ENCODE measurements around the gene PLAAT1. TPM values are rescaled to one million over a fixed set of nuclear protein-coding genes. Genes with fewer than 3 reads are reported as not detected.

PLAAT1 gene
- total and polyA plus RNA-seq, 5 donors from 2014 or later: not detected

GRCh38 chr3:193261970-193262369, 20.9 kb downstream of the PLAAT1 start:
- Mint-ChIP-seq H3K4me3 (no peak overlapping the region), H3K36me3 (no peaks in the 10 kb centered on the region), H3K27ac (no peak overlapping the region), H3K4me1 (no peaks in the 10 kb centered on the region), H3K9me3 (peaks cover 0 to 3% (median 0%) of the 10 kb centered on the region in 7 donors), H3K27me3 (peaks cover 5% of the 10 kb centered on the region)
- no peaks in the 10 kb centered on the region for H3K27me3 ChIP-seq (ENCODE audit: control insufficient read depth, insufficient read depth, low read length)
- H3K4me3 ChIP-seq (ENCODE audit: low read depth, low read length): no peak overlapping the region
- no peak overlapping the region for H3K27ac ChIP-seq (ENCODE audit: insufficient read depth, low read length, poor library complexity, severe bottlenecking)
- no peak for DNase-seq
- H3K9me3 ChIP-seq (ENCODE audit: control insufficient read depth in 2 of 2, low read length in 2 of 2): no peaks in the 10 kb centered on the region
- no peak for ATAC-seq (ENCODE audit: low read depth in 2 of 2)
- H3K36me3 ChIP-seq (ENCODE audit: control insufficient read depth, insufficient read depth, low read length): no peaks in the 10 kb centered on the region
- no peaks in the 10 kb centered on the region for H3K4me1 ChIP-seq (ENCODE audit: control insufficient read depth, insufficient read depth, low read length, poor library complexity, severe bottlenecking)

- Mint-ChIP-seq H3K36me3 (no peaks in the 10 kb centered on the region), H3K27ac (no peak overlapping the region), H3K4me3 (no peak overlapping the region), H3K9me3 (peaks cover 0 to 2% (median 0%) of the 10 kb centered on the region in 7 donors), H3K27me3 (peaks cover 1% of the 10 kb centered on the region), H3K4me1 (no peaks in the 10 kb centered on the region)
- Histone ChIP-seq H3K4me1 (ENCODE audit: control insufficient read depth, insufficient read depth, low read length, poor library complexity, severe bottlenecking) (no peaks in the 10 kb centered on the region), H3K27me3 (ENCODE audit: control insufficient read depth, insufficient read depth, low read length) (no peaks in the 10 kb centered on the region), H3K9me3 (ENCODE audit: control insufficient read depth in 2 of 2, low read length in 2 of 2) (no peaks in the 10 kb centered on the region), H3K36me3 (ENCODE audit: control insufficient read depth, insufficient read depth, low read length) (no peaks in the 10 kb centered on the region), H3K27ac (ENCODE audit: insufficient read depth, low read length, poor library complexity, severe bottlenecking) (no peak overlapping the region), H3K4me3 (ENCODE audit: low read depth, low read length) (no peak overlapping the region)
- DNase-seq: no peak
- ATAC-seq (ENCODE audit: low read depth in 2 of 2): no peak
Measured at GRCh38 chr3:193262707-193263106, 21.7 kb downstream of the PLAAT1 start.

GRCh38 chr3:193269343-193270028, 28.5 kb downstream of the PLAAT1 start:
- ATAC-seq (ENCODE audit: low read depth in 2 of 2) (no peak), DNase-seq (no peak)
- no peaks in the 10 kb centered on the region for H3K27me3 ChIP-seq (ENCODE audit: control insufficient read depth, insufficient read depth, low read length)
- peaks cover 0 to 3% (median 0%) of the 10 kb centered on the region in 7 donors for H3K9me3 Mint-ChIP-seq
- H3K4me3 Mint-ChIP-seq: no peak overlapping the region
- H3K27ac Mint-ChIP-seq: no peak overlapping the region
- no peak overlapping the region for H3K4me3 ChIP-seq (ENCODE audit: low read depth, low read length)
- no peaks in the 10 kb centered on the region for H3K4me1 Mint-ChIP-seq
- H3K36me3 ChIP-seq (ENCODE audit: control insufficient read depth, insufficient read depth, low read length): no peaks in the 10 kb centered on the region
- H3K9me3 ChIP-seq (ENCODE audit: control insufficient read depth in 2 of 2, low read length in 2 of 2): no peaks in the 10 kb centered on the region
- H3K27ac ChIP-seq (ENCODE audit: insufficient read depth, low read length, poor library complexity, severe bottlenecking): no peak overlapping the region
- H3K4me1 ChIP-seq (ENCODE audit: control insufficient read depth, insufficient read depth, low read length, poor library complexity, severe bottlenecking): no peaks in the 10 kb centered on the region
- no peaks in the 10 kb centered on the region for H3K27me3 Mint-ChIP-seq
- H3K36me3 Mint-ChIP-seq: no peaks in the 10 kb centered on the region

GRCh38 chr3:193270451-193270850, 29.4 kb downstream of the PLAAT1 start:
- no peaks in the 10 kb centered on the region for H3K9me3 ChIP-seq (ENCODE audit: control insufficient read depth in 2 of 2, low read length in 2 of 2)
- H3K4me3 Mint-ChIP-seq: no peak overlapping the region
- no peaks in the 10 kb centered on the region for H3K4me1 ChIP-seq (ENCODE audit: control insufficient read depth, insufficient read depth, low read length, poor library complexity, severe bottlenecking)
- ATAC-seq (ENCODE audit: low read depth in 2 of 2) (no peak), DNase-seq (no peak)
- H3K4me3 ChIP-seq (ENCODE audit: low read depth, low read length): no peak overlapping the region
- H3K36me3 Mint-ChIP-seq: no peaks in the 10 kb centered on the region
- H3K27ac ChIP-seq (ENCODE audit: insufficient read depth, low read length, poor library complexity, severe bottlenecking): no peak overlapping the region
- H3K9me3 Mint-ChIP-seq: peaks cover 0 to 3% (median 0%) of the 10 kb centered on the region in 7 donors
- H3K27me3 Mint-ChIP-seq: no peaks in the 10 kb centered on the region
- H3K4me1 Mint-ChIP-seq: no peaks in the 10 kb centered on the region
- no peaks in the 10 kb centered on the region for H3K36me3 ChIP-seq (ENCODE audit: control insufficient read depth, insufficient read depth, low read length)
- H3K27me3 ChIP-seq (ENCODE audit: control insufficient read depth, insufficient read depth, low read length): no peaks in the 10 kb centered on the region
- peak overlapping the region in 1 of 3 donors; percentile 14 for H3K27ac Mint-ChIP-seq

- Mint-ChIP-seq H3K4me1 (no peaks in the 10 kb centered on the region), H3K36me3 (no peaks in the 10 kb centered on the region), H3K27me3 (no peaks in the 10 kb centered on the region), H3K27ac (no peak overlapping the region), H3K4me3 (no peak overlapping the region), H3K9me3 (peaks cover 0 to 3% (median 0%) of the 10 kb centered on the region in 7 donors)
- Histone ChIP-seq H3K27ac (ENCODE audit: insufficient read depth, low read length, poor library complexity, severe bottlenecking) (no peak overlapping the region), H3K27me3 (ENCODE audit: control insufficient read depth, insufficient read depth, low read length) (no peaks in the 10 kb centered on the region), H3K9me3 (ENCODE audit: control insufficient read depth in 2 of 2, low read length in 2 of 2) (no peaks in the 10 kb centered on the region), H3K36me3 (ENCODE audit: control insufficient read depth, insufficient read depth, low read length) (no peaks in the 10 kb centered on the region), H3K4me1 (ENCODE audit: control insufficient read depth, insufficient read depth, low read length, poor library complexity, severe bottlenecking) (no peaks in the 10 kb centered on the region), H3K4me3 (ENCODE audit: low read depth, low read length) (no peak overlapping the region)
- no peak for ATAC-seq (ENCODE audit: low read depth in 2 of 2)
- no peak for DNase-seq
Measured at GRCh38 chr3:193271101-193271840, 30.2 kb downstream of the PLAAT1 start.

- Histone ChIP-seq H3K36me3 (ENCODE audit: control insufficient read depth, insufficient read depth, low read length) (no peaks in the 10 kb centered on the region), H3K4me1 (ENCODE audit: control insufficient read depth, insufficient read depth, low read length, poor library complexity, severe bottlenecking) (no peaks in the 10 kb centered on the region), H3K27me3 (ENCODE audit: control insufficient read depth, insufficient read depth, low read length) (no peaks in the 10 kb centered on the region), H3K4me3 (ENCODE audit: low read depth, low read length) (no peak overlapping the region), H3K9me3 (ENCODE audit: control insufficient read depth in 2 of 2, low read length in 2 of 2) (peaks cover 4 to 8% of the 10 kb centered on the region in 2 experiments), H3K27ac (ENCODE audit: insufficient read depth, low read length, poor library complexity, severe bottlenecking) (no peak overlapping the region)
- H3K36me3 Mint-ChIP-seq: no peaks in the 10 kb centered on the region
- H3K27ac Mint-ChIP-seq: no peak overlapping the region
- H3K4me1 Mint-ChIP-seq: no peaks in the 10 kb centered on the region
- no peak for ATAC-seq (ENCODE audit: low read depth in 2 of 2)
- peaks cover 0 to 11% (median 5%) of the 10 kb centered on the region in 7 donors for H3K9me3 Mint-ChIP-seq
- H3K4me3 Mint-ChIP-seq: no peak overlapping the region
- no peak for DNase-seq
- no peaks in the 10 kb centered on the region for H3K27me3 Mint-ChIP-seq
Measured at GRCh38 chr3:193292386-193292785, 51.4 kb downstream of the PLAAT1 start.

GRCh38 chr3:193295985-193296384, 55.0 kb downstream of the PLAAT1 start:
- Mint-ChIP-seq H3K4me1 (no peaks in the 10 kb centered on the region), H3K27me3 (no peaks in the 10 kb centered on the region), H3K27ac (no peak overlapping the region), H3K4me3 (no peak overlapping the region), H3K36me3 (no peaks in the 10 kb centered on the region), H3K9me3 (peaks cover 0 to 11% (median 4%) of the 10 kb centered on the region in 7 donors)
- no peaks in the 10 kb centered on the region for H3K27me3 ChIP-seq (ENCODE audit: control insufficient read depth, insufficient read depth, low read length)
- H3K4me1 ChIP-seq (ENCODE audit: control insufficient read depth, insufficient read depth, low read length, poor library complexity, severe bottlenecking): no peaks in the 10 kb centered on the region
- H3K4me3 ChIP-seq (ENCODE audit: low read depth, low read length): no peak overlapping the region
- peaks cover 4 to 8% of the 10 kb centered on the region in 2 experiments for H3K9me3 ChIP-seq (ENCODE audit: control insufficient read depth in 2 of 2, low read length in 2 of 2)
- ATAC-seq (ENCODE audit: low read depth in 2 of 2): no peak
- no peaks in the 10 kb centered on the region for H3K36me3 ChIP-seq (ENCODE audit: control insufficient read depth, insufficient read depth, low read length)
- no peak overlapping the region for H3K27ac ChIP-seq (ENCODE audit: insufficient read depth, low read length, poor library complexity, severe bottlenecking)
- DNase-seq: no peak
